Activated T-cell treated with anti-CD3 and anti-CD28 coated beads, Interleukin-2, amount 50 U/mL, for 72 hours (primary cell): ENCODE results near the gene KRTAP3-1. TPM values are rescaled to one million over a fixed set of nuclear protein-coding genes. Genes with fewer than 3 reads are reported as not detected.
"Not testable (repeated sequence)": the region's sequence is repeated elsewhere in the genome, so short reads cannot be mapped to it uniquely, and the experiment has no call there.

Experiments used
- ATAC-seq, 2 donors: fragments of 150-1000 bp; cut with Tn5 transposase; replicated peaks in 1 of 2; 2 replicates each; pipeline ENCODE4 v1.10.0; 2021; ENCODE audit warnings: moderate library complexity in 2 of 2, mild to moderate bottlenecking in 1 of 2
- DNase-seq, 2 donors: peaks; one replicate each; pipeline ENCODE4 v3.0.0; 2021 to 2022; ENCODE audit warnings: mixed read lengths in 1 of 2
- H3K27ac Mint-ChIP-seq: one replicate; pipeline ENCODE4 v1.8.0; 2022; ENCODE audit warnings: mild to moderate bottlenecking, moderate library complexity, mixed read lengths
- H3K27me3 Mint-ChIP-seq: one replicate; pipeline ENCODE4 v1.8.0; 2022; ENCODE audit warnings: low read depth, mixed read lengths
- H3K36me3 Mint-ChIP-seq, 2 donors: one replicate each; pipeline ENCODE4 v1.8.0; 2022; ENCODE audit warnings: mixed read lengths in 2 of 2, mild to moderate bottlenecking in 1 of 2; ENCODE audit not compliant: insufficient read depth in 2 of 2
- H3K4me1 Mint-ChIP-seq: one replicate; pipeline ENCODE4 v1.8.0; 2022; ENCODE audit warnings: low read depth, mixed read lengths
- H3K4me3 Mint-ChIP-seq, 2 donors: one replicate each; pipeline ENCODE4 v1.8.0; 2022; ENCODE audit warnings: mild to moderate bottlenecking in 2 of 2, mixed read lengths in 2 of 2, moderate library complexity in 2 of 2
- H3K9me3 Mint-ChIP-seq, 2 donors: one replicate each; pipeline ENCODE4 v1.8.0; 2022; ENCODE audit warnings: mixed read lengths in 2 of 2
- total RNA-seq, 2 donors: library from RNA; stranded (reverse); gene quantifications; one replicate each; pipeline ENCODE4 v1.2.3, GENCODE V29; 2022

The KRTAP3-1 gene
- total RNA-seq, 2 donors from 2014 or later: not detected

GRCh38 chr17:41010441-41010840 is 1.5 kb upstream of the KRTAP3-1 start:
- no peak for ATAC-seq
- Mint-ChIP-seq H3K27ac (no peak overlapping the region), H3K4me1 (no peaks in the 10 kb centered on the region), H3K4me3 (no peak overlapping the region), H3K27me3 (peaks cover 1% of the 10 kb centered on the region), H3K9me3 (no peaks in the 10 kb centered on the region), H3K36me3 (no peaks in the 10 kb centered on the region)
- no peak for DNase-seq

- ATAC-seq: no peak
- Mint-ChIP-seq H3K27me3 (no peaks in the 10 kb centered on the region), H3K4me3 (no peak overlapping the region), H3K9me3 (no peaks in the 10 kb centered on the region), H3K36me3 (no peaks in the 10 kb centered on the region), H3K27ac (no peak overlapping the region), H3K4me1 (no peaks in the 10 kb centered on the region)
- no peak for DNase-seq
Observed at GRCh38 chr17:41009936-41010335, 1.0 kb upstream of the KRTAP3-1 start.

GRCh38 chr17:41009301-41009760 is 403 bp upstream of the KRTAP3-1 start:
- Mint-ChIP-seq H3K4me1 (no peaks in the 10 kb centered on the region), H3K27me3 (no peaks in the 10 kb centered on the region), H3K36me3 (no peaks in the 10 kb centered on the region), H3K4me3 (no peak overlapping the region), H3K9me3 (no peaks in the 10 kb centered on the region), H3K27ac (no peak overlapping the region)
- ATAC-seq: no peak
- DNase-seq: no peak

GRCh38 chr17:41004397-41004796 is 4.5 kb downstream of the KRTAP3-1 start:
- no peak overlapping the region for H3K27ac Mint-ChIP-seq
- no peak for ATAC-seq

GRCh38 chr17:41003926-41004325 is 5.0 kb downstream of the KRTAP3-1 start:
- no peak for DNase-seq

More at GRCh38 chr17:41004397-41004796, 4.5 kb downstream of the KRTAP3-1 start:
- H3K4me1 Mint-ChIP-seq: peaks cover 6% of the 10 kb centered on the region
- H3K4me3 Mint-ChIP-seq: no peak overlapping the region
- DNase-seq: no peak
- H3K27me3 Mint-ChIP-seq: peaks cover 2% of the 10 kb centered on the region
- H3K9me3 Mint-ChIP-seq: no peaks in the 10 kb centered on the region
- no peaks in the 10 kb centered on the region for H3K36me3 Mint-ChIP-seq

GRCh38 chr17:41002814-41003213 is 6.1 kb downstream of the KRTAP3-1 start:
- H3K4me3 Mint-ChIP-seq: no peak overlapping the region
- H3K9me3 Mint-ChIP-seq: no peaks in the 10 kb centered on the region
- peaks cover 6% of the 10 kb centered on the region for H3K4me1 Mint-ChIP-seq
- no peaks in the 10 kb centered on the region for H3K36me3 Mint-ChIP-seq
- H3K27ac Mint-ChIP-seq: no peak overlapping the region
- ATAC-seq (peak in 1 of 2 donors; percentile 50), DNase-seq (no peak)
- peaks cover 15% of the 10 kb centered on the region for H3K27me3 Mint-ChIP-seq

More at GRCh38 chr17:41003926-41004325, 5.0 kb downstream of the KRTAP3-1 start:
- no peak for ATAC-seq
- Mint-ChIP-seq H3K27me3 (peaks cover 7% of the 10 kb centered on the region), H3K36me3 (no peaks in the 10 kb centered on the region), H3K4me1 (peaks cover 6% of the 10 kb centered on the region), H3K27ac (no peak overlapping the region), H3K9me3 (no peaks in the 10 kb centered on the region), H3K4me3 (no peak overlapping the region)

- no peak for DNase-seq
- H3K27me3 Mint-ChIP-seq: peaks cover 24% of the 10 kb centered on the region
- H3K27ac Mint-ChIP-seq: no peak overlapping the region
- no peaks in the 10 kb centered on the region for H3K9me3 Mint-ChIP-seq
- H3K36me3 Mint-ChIP-seq: no peaks in the 10 kb centered on the region
- H3K4me1 Mint-ChIP-seq: peaks cover 6% of the 10 kb centered on the region
- no peak for ATAC-seq
- H3K4me3 Mint-ChIP-seq: no peak overlapping the region
Observed at GRCh38 chr17:41001795-41002194, 7.1 kb downstream of the KRTAP3-1 start.

GRCh38 chr17:40999563-40999962 is 9.4 kb downstream of the KRTAP3-1 start, which contains the start of gene KRTAP3-2:
Gene KRTAP3-2 (minus strand): TSS chr17:40999906. CDS start chr17:40999853, 53 bp downstream.
- not testable (repeated sequence) for H3K27ac Mint-ChIP-seq, ATAC-seq, H3K36me3 Mint-ChIP-seq

GRCh38 chr17:40997361-40997760 is 11.6 kb downstream of the KRTAP3-1 start:
- Mint-ChIP-seq H3K27me3 (peaks cover 54% of the 10 kb centered on the region), H3K27ac (no peak overlapping the region), H3K36me3 (no peaks in the 10 kb centered on the region), H3K4me3 (no peak overlapping the region), H3K9me3 (no peaks in the 10 kb centered on the region), H3K4me1 (no peaks in the 10 kb centered on the region)
- DNase-seq (no peak), ATAC-seq (no peak)

More at GRCh38 chr17:40999563-40999962, 9.4 kb downstream of the KRTAP3-1 start, which contains the start of gene KRTAP3-2:
- not testable (repeated sequence) for H3K9me3 Mint-ChIP-seq, H3K4me3 Mint-ChIP-seq, H3K4me1 Mint-ChIP-seq, DNase-seq
- H3K27me3 Mint-ChIP-seq: peaks cover 36% of the 10 kb centered on the region

- H3K27me3 Mint-ChIP-seq: peaks cover 56% of the 10 kb centered on the region
- no peak for DNase-seq
- no peak for ATAC-seq
- H3K36me3 Mint-ChIP-seq: no peaks in the 10 kb centered on the region
- H3K27ac Mint-ChIP-seq: no peak overlapping the region
- no peak overlapping the region for H3K4me3 Mint-ChIP-seq
- H3K9me3 Mint-ChIP-seq: no peaks in the 10 kb centered on the region
- H3K4me1 Mint-ChIP-seq: no peaks in the 10 kb centered on the region
Observed at GRCh38 chr17:40996829-40997228, 12.1 kb downstream of the KRTAP3-1 start.

- no peaks in the 10 kb centered on the region for H3K4me1 Mint-ChIP-seq
- no peak overlapping the region for H3K27ac Mint-ChIP-seq
- H3K36me3 Mint-ChIP-seq: no peaks in the 10 kb centered on the region
- ATAC-seq: no peak
- peaks cover 56% of the 10 kb centered on the region for H3K27me3 Mint-ChIP-seq
- no peak for DNase-seq
- no peaks in the 10 kb centered on the region for H3K9me3 Mint-ChIP-seq
- no peak overlapping the region for H3K4me3 Mint-ChIP-seq
Observed at GRCh38 chr17:40995116-40995515, 13.8 kb downstream of the KRTAP3-1 start.

GRCh38 chr17:40993839-40994238 is 15.1 kb downstream of the KRTAP3-1 start, which contains the start of gene KRTAP3-3:
Gene KRTAP3-3 (minus strand): TSS chr17:40994164. CDS start chr17:40994097, 67 bp downstream.
- Mint-ChIP-seq H3K4me3 (no peak within 1 kb of the TSS), H3K36me3 (no peaks in the 10 kb centered on the region), H3K27ac (no peak within 1 kb of the TSS), H3K27me3 (peaks cover 53% of the 10 kb centered on the region), H3K4me1 (no peaks in the 10 kb centered on the region), H3K9me3 (no peaks in the 10 kb centered on the region)
- no peak for DNase-seq
- ATAC-seq: no peak

- Mint-ChIP-seq H3K4me1 (no peaks in the 10 kb centered on the region), H3K36me3 (no peaks in the 10 kb centered on the region), H3K4me3 (no peak overlapping the region), H3K27me3 (peaks cover 49% of the 10 kb centered on the region), H3K9me3 (no peaks in the 10 kb centered on the region), H3K27ac (no peak overlapping the region)
- no peak for ATAC-seq
- no peak for DNase-seq
Observed at GRCh38 chr17:40993084-40993483, 15.8 kb downstream of the KRTAP3-1 start.

GRCh38 chr17:40992666-40993065 is 16.3 kb downstream of the KRTAP3-1 start:
- H3K4me3 Mint-ChIP-seq: no peak overlapping the region
- ATAC-seq (no peak), DNase-seq (no peak)
- no peaks in the 10 kb centered on the region for H3K9me3 Mint-ChIP-seq
- H3K27me3 Mint-ChIP-seq: peaks cover 48% of the 10 kb centered on the region
- no peaks in the 10 kb centered on the region for H3K36me3 Mint-ChIP-seq
- H3K4me1 Mint-ChIP-seq: no peaks in the 10 kb centered on the region
- no peak overlapping the region for H3K27ac Mint-ChIP-seq
